Esophagus muscularis mucosa (tissue), 4 donors: ENCODE results near the gene LIPC. TPM values are rescaled to one million over a fixed set of nuclear protein-coding genes. Genes with fewer than 3 reads are reported as not detected.

ENCODE experiments used
- DNase-seq: peaks from one replicate; pipeline ENCODE4 v3.0.0-alpha.2; 2017; ENCODE audit errors: extremely low spot score
- H3K27ac ChIP-seq, 4 donors: fragments of 200-600 bp; sonication (generic); replicated peaks in 1 of 4; 1 replicate in 3 of 4; 2 replicates in 1 of 4; pipeline ENCODE4 v1.5.1; 2016 to 2019; ENCODE audit warnings: mild to moderate bottlenecking in 1 of 4
- H3K27me3 ChIP-seq, 4 donors: fragments of 200-600 bp; sonication (generic); one replicate each; pipeline versions ENCODE4 v1.5.1 to v1.6.0; 2016 to 2019
- H3K36me3 ChIP-seq, 4 donors: fragments of 200-600 bp; sonication (generic); one replicate each; pipeline ENCODE4 v1.5.1; 2016 to 2019
- H3K4me1 ChIP-seq, 4 donors: fragments of 200-600 bp; sonication (generic); one replicate each; pipeline ENCODE4 v1.5.1; 2016 to 2019
- H3K4me3 ChIP-seq, 4 donors: fragments of 200-600 bp; sonication (generic); 1 replicate in 2 of 4; 2 replicates in 2 of 4; pipeline ENCODE4 v1.5.1; 2016 to 2019; ENCODE audit warnings: mild to moderate bottlenecking in 4 of 4, moderate library complexity in 1 of 4
- H3K9me3 ChIP-seq, 4 donors: fragments of 200-600 bp; sonication (generic); 1 replicate in 3 of 4; 2 replicates in 1 of 4; pipeline ENCODE4 v1.5.1; 2016 to 2019
- EP300 ChIP-seq: sonication (generic); formaldehyde crosslinking; IDR thresholded peaks from one replicate; pipeline ENCODE4 v1.6.1; 2017; ENCODE audit warnings: antibody characterized with exemption
- POLR2A ChIP-seq: fragments of 450-650 bp; IDR thresholded peaks from one replicate; pipeline ENCODE4 v1.6.1; 2017; ENCODE audit warnings: antibody characterized with exemption, moderate library complexity, mild to moderate bottlenecking, low read depth
- POLR2AphosphoS5 ChIP-seq, 2 donors: sonication (generic); formaldehyde crosslinking; IDR thresholded peaks; one replicate each; pipeline ENCODE4 v1.6.1; 2017; ENCODE audit warnings: antibody characterized with exemption in 2 of 2
- WGBS: methylation state at CpG from one replicate; pipeline ENCODE4 v1.1.5; 2018; 5-methylcytosine and 5-hydroxymethylcytosine counted together
- intact Hi-C: fragments of 100-400 bp; cut with DNase I; formaldehyde crosslinking; loops from one replicate; pipeline ENCODE4 v1.15.1; 2023
- total RNA-seq, 4 donors: library from RNA; depleted of rRNA; stranded (reverse); fragments of >200 nt; gene quantifications; one replicate each; pipeline versions ENCODE4 v1.1.0 to v1.2.1, GENCODE V29; 2016
- TF ChIP-seq, protein P1 (sequence below), 3 experiments: fragments of 200-600 bp in 2 of 3; fragments of 450-650 bp in 1 of 3; sonication (generic) in 2 of 3; IDR thresholded peaks; one replicate each; pipeline ENCODE4 v1.5.1; 2017 to 2019; ENCODE audit warnings: antibody characterized with exemption in 3 of 3, mild to moderate bottlenecking in 2 of 3, moderate library complexity in 1 of 3

The LIPC gene
- total RNA-seq, 4 donors from 2014 or later = 0.06 to 0.63 (median 0.37) TPM

GRCh38 chr15:58520936-58521292, 89.1 kb downstream of the LIPC start:
- 80% methylated on average over 4 of the region's 4 CpGs for WGBS
- Histone ChIP-seq H3K4me3 (no peak overlapping the region), H3K36me3 (no peaks in the 10 kb centered on the region), H3K27ac (no peak overlapping the region), H3K27me3 (no peaks in the 10 kb centered on the region), H3K9me3 (no peaks in the 10 kb centered on the region), H3K4me1 (peaks cover 10 to 32% (median 27%) of the 10 kb centered on the region in 4 donors)
- TF ChIP-seq POLR2AphosphoS5 (IDR thresholded peaks at IDR 0.05) (no peak), POLR2A (no peak), EP300 (no peak)
- TF ChIP-seq, protein P1, sequence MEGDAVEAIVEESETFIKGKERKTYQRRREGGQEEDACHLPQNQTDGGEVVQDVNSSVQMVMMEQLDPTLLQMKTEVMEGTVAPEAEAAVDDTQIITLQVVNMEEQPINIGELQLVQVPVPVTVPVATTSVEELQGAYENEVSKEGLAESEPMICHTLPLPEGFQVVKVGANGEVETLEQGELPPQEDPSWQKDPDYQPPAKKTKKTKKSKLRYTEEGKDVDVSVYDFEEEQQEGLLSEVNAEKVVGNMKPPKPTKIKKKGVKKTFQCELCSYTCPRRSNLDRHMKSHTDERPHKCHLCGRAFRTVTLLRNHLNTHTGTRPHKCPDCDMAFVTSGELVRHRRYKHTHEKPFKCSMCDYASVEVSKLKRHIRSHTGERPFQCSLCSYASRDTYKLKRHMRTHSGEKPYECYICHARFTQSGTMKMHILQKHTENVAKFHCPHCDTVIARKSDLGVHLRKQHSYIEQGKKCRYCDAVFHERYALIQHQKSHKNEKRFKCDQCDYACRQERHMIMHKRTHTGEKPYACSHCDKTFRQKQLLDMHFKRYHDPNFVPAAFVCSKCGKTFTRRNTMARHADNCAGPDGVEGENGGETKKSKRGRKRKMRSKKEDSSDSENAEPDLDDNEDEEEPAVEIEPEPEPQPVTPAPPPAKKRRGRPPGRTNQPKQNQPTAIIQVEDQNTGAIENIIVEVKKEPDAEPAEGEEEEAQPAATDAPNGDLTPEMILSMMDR (IDR thresholded peaks at IDR 0.05) = no peak
- no peak for DNase-seq
- intact Hi-C loops = loop anchor here (5.0 kb wide), 1 partner anchor 49 kb away; no protein-coding TSS in a partner anchor

DNA sequence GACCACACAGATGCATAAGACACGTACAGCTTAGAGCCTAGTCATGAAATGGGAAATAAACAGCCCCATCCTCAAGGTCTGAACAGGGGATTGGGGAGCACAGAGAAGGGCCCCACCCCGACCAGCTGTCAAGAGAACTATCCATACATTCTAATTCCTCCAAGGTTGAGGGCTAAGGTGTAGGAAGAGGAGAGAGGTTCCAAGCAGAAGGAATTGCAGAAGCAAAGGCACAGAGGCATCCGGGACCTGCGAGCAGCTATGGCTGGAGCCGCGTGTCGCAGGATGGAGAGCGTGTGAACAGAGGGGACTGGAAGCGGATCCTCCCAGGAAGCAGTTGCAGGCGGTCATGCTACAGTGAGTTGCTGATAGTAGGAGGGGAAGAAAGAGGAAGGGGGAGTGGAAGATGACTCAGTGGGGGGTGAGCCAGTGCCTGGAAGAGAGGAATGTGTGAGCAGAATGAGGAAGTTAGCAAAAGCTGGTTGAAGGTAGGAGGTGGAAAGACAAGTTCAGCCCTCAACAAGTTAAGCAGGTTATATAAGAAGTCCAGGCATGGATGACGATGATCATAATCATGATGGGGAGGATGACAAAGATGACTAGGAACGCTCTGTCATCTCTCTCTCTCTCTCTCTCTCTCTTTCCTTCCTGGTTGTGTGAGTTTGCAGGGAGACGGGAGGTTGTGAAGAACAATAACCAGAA, 89.7 kb downstream of the LIPC start:
- Histone ChIP-seq H3K27ac (peak overlapping the region in 1 of 4 donors; percentile 28), H3K27me3 (no peaks in the 10 kb centered on the region), H3K4me1 (peaks cover 10 to 32% (median 27%) of the 10 kb centered on the region in 4 donors), H3K9me3 (no peaks in the 10 kb centered on the region), H3K4me3 (no peak overlapping the region), H3K36me3 (no peaks in the 10 kb centered on the region)
- intact Hi-C loops = loop anchor here (5.0 kb wide), 1 partner anchor 49 kb away; no protein-coding TSS in a partner anchor
- 81% methylated on average over 12 of the region's 13 CpGs for WGBS
- DNase-seq = no peak
- TF ChIP-seq, protein P1 (IDR thresholded peaks at IDR 0.05) = no peak
- TF ChIP-seq EP300 (no peak), POLR2AphosphoS5 (IDR thresholded peaks at IDR 0.05) (no peak), POLR2A (no peak)

DNA sequence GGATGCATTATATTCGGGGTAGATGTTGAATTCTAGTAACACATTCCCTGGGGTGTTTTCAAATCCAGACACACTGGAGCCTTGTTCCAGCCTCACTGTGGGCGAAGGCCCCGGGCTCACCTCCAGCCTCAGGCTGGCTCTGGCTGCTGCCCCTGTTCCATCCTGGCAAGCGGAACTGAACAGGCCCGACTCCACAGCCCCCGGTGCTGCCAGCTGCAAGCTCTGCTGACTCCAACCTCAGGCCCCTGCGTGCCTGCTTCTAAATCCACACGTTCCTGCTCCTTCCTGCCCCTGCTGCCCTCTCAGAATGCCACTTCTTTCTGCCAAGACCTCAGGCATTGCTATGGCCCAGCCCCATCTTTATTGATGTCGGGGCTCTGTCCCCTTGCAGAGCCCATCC, 90.6 kb downstream of the LIPC start:
- TF ChIP-seq POLR2A = no peak
- no peak for TF ChIP-seq POLR2AphosphoS5 (IDR thresholded peaks at IDR 0.05)
- TF ChIP-seq EP300 = no peak
- TF ChIP-seq, protein P1 (IDR thresholded peaks at IDR 0.05) = no peak
- H3K4me1 ChIP-seq = peaks cover 10 to 34% (median 29%) of the 10 kb centered on the region in 4 donors
- H3K36me3 ChIP-seq = no peaks in the 10 kb centered on the region
- no peaks in the 10 kb centered on the region for H3K9me3 ChIP-seq
- no peak for DNase-seq
- no peak overlapping the region for H3K4me3 ChIP-seq
- H3K27ac ChIP-seq = peak overlapping the region in 2 of 4 donors; percentile 28 to 31
- H3K27me3 ChIP-seq = no peaks in the 10 kb centered on the region
- intact Hi-C loops = loop anchor here (5.0 kb wide), 1 partner anchor 50 kb away; no protein-coding TSS in a partner anchor
- 74% methylated on average over 9 of the region's 9 CpGs for WGBS

GRCh38 chr15:58522865-58523264, 91.1 kb downstream of the LIPC start:
- 86% methylated on average over 8 of the region's 9 CpGs for WGBS
- H3K9me3 ChIP-seq = no peaks in the 10 kb centered on the region
- intact Hi-C loops = loop anchor here (5.0 kb wide), 1 partner anchor 51 kb away; no protein-coding TSS in a partner anchor
- no peaks in the 10 kb centered on the region for H3K27me3 ChIP-seq
- H3K4me1 ChIP-seq = peaks cover 14 to 38% (median 34%) of the 10 kb centered on the region in 4 donors
- TF ChIP-seq, protein P1 (IDR thresholded peaks at IDR 0.05) = no peak
- TF ChIP-seq POLR2AphosphoS5 (IDR thresholded peaks at IDR 0.05) (no peak), POLR2A (no peak), EP300 (no peak)
- H3K36me3 ChIP-seq = no peaks in the 10 kb centered on the region
- no peak overlapping the region for H3K4me3 ChIP-seq
- DNase-seq = no peak
- peak overlapping the region in 2 of 4 donors; percentile 28 to 31 for H3K27ac ChIP-seq
